Lung (tissue), 12 donors: ENCODE results near the gene DPP7. TPM values are rescaled to one million over a fixed set of nuclear protein-coding genes. Genes with fewer than 3 reads are reported as not detected.
A peak's percentile ranks its signal among the peaks of the same experiment; 100 is the strongest.
"Not testable (repeated sequence)": the region's sequence is repeated elsewhere in the genome, so short reads cannot be mapped to it uniquely, and the experiment has no call there.

ENCODE experiments used
- ATAC-seq: fragments of 200-7000 bp; cut with Tn5 transposase; one replicate; pipeline ENCODE4 v1.9.1; 2020; ENCODE audit warnings: moderate number of reproducible peaks; ENCODE audit not compliant: insufficient read depth, low FRiP score
- DNase-seq, 3 donors: peaks; one replicate each; pipeline ENCODE4 v3.0.0-alpha.2; 2013 to 2017
- H3K27ac ChIP-seq, 2 donors: one replicate each; pipeline ENCODE4 v1.5.1; 2013; ENCODE audit warnings: mild to moderate bottlenecking in 2 of 2, moderate library complexity in 2 of 2, control low read depth in 1 of 2, inconsistent platforms in 1 of 2, low read depth in 1 of 2, low read length in 1 of 2
- H3K27me3 ChIP-seq, 3 donors: one replicate each; pipeline ENCODE4 v1.5.1; 2013; ENCODE audit warnings: low read length in 2 of 3; ENCODE audit not compliant: control insufficient read depth in 3 of 3, insufficient read depth in 3 of 3
- H3K36me3 ChIP-seq, 4 donors: one replicate each; pipeline ENCODE4 v1.5.1; 2013; ENCODE audit warnings: low read length in 4 of 4, mild to moderate bottlenecking in 1 of 4, moderate library complexity in 1 of 4; ENCODE audit not compliant: control insufficient read depth in 4 of 4, insufficient read depth in 4 of 4
- H3K4me1 ChIP-seq, 5 donors: one replicate each; pipeline ENCODE4 v1.5.1; 2013; ENCODE audit warnings: low read length in 5 of 5, mild to moderate bottlenecking in 2 of 5, moderate library complexity in 1 of 5; ENCODE audit not compliant: control insufficient read depth in 5 of 5, insufficient read depth in 5 of 5
- H3K4me3 ChIP-seq: one replicate; pipeline ENCODE4 v1.5.1; 2013; ENCODE audit warnings: mild to moderate bottlenecking, control low read depth, moderate library complexity
- H3K9ac ChIP-seq, 2 donors: one replicate each; pipeline ENCODE4 v1.5.1; 2013; ENCODE audit warnings: low read length in 2 of 2, control low read depth in 1 of 2; ENCODE audit not compliant: insufficient read depth in 1 of 2
- H3K9me3 ChIP-seq, 4 donors: one replicate each; pipeline ENCODE4 v1.5.1; 2013; ENCODE audit warnings: low read length in 3 of 4, mild to moderate bottlenecking in 1 of 4, moderate library complexity in 1 of 4; ENCODE audit not compliant: control insufficient read depth in 4 of 4, insufficient read depth in 3 of 4
- CTCF ChIP-seq: IDR thresholded peaks from 2 replicates; pipeline ENCODE4 v1.5.1; 2012; ENCODE audit warnings: mild to moderate bottlenecking; ENCODE audit errors: control extremely low read depth, extremely low read depth
- WGBS, 2 donors: extraction: QIAGEN DNeasy Blood & Tissue Kit; methylation state at CpG; one replicate each; pipeline ENCODE4 v1.1.7; 2013; 5-methylcytosine and 5-hydroxymethylcytosine counted together
- polyA plus RNA-seq, 2 donors: library from polyadenylated mRNA; stranded (reverse); fragments of 200-250 nt; gene quantifications; one replicate each; pipeline ENCODE4 v1.2.1, GENCODE V29; 2013
- total RNA-seq, 2 donors: library from RNA; depleted of rRNA in 1 of 2; stranded (reverse); fragments of >200 nt in 1 of 2; gene quantifications; one replicate each; pipeline ENCODE4 v1.2.1, GENCODE V29; 2014 to 2021
- donor health status: control.
- donor health status: control.
- donor health status: Bipolar disorder and iron deficiency.
- donor health status: healthy.
- donor health status: DM: yes; HTN: yes; CAD: no.

DPP7 gene
- total and polyA plus RNA-seq, 4 donors, result 48.0 to 436 (median 228) TPM

DNA sequence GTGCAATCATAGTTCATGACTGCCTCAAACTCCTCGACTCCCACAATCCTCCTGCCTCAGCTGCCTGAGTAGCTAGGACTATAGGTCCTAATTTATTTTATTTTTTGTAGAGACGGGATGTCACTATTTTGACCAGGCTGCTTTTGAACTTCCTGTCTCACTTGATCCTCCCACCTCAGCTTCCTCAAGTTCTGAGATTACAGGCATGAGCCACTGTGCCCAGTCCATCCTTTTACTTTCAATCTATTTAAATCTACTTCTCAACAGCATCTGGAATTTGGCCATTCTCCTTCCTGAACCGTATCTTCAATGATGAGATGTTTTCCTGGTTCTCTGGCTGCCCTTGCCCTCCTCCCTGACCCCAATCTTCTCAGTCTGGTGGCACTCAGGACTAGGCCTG lies 12.3 kb upstream of the DPP7 start:
- peaks cover 0 to 16% (median 6%) of the 10 kb centered on the region in 5 donors for H3K4me1 ChIP-seq
- H3K9ac ChIP-seq, result no peak overlapping the region
- WGBS, 2 donors, result 14 to 17% methylated on average over 3 of the region's 3 CpGs
- ATAC-seq, result no peak
- DNase-seq, result no peak
- TF ChIP-seq CTCF, result no peak
- H3K36me3 ChIP-seq, result no peaks in the 10 kb centered on the region
- peaks cover 0 to 5% (median 0%) of the 10 kb centered on the region in 4 donors for H3K9me3 ChIP-seq
- no peak overlapping the region for H3K4me3 ChIP-seq
- no peaks in the 10 kb centered on the region for H3K27me3 ChIP-seq
- H3K27ac ChIP-seq, result peak overlapping the region in 1 of 2 donors; percentile 82

GRCh38 chr9:137123952-137124462 lies 9.5 kb upstream of the DPP7 start:
- H3K9ac ChIP-seq, H3K9me3 ChIP-seq, DNase-seq, ATAC-seq, H3K36me3 ChIP-seq, H3K27me3 ChIP-seq, H3K27ac ChIP-seq, H3K4me3 ChIP-seq: not testable (repeated sequence)
- 90 to 96% methylated on average over 5 of the region's 5 CpGs for WGBS, 2 donors
- H3K4me1 ChIP-seq, result peaks cover 0 to 14% (median 6%) of the 10 kb centered on the region in 5 donors

GRCh38 chr9:137123468-137123837 lies 8.9 kb upstream of the DPP7 start:
- TF ChIP-seq CTCF, result no peak
- H3K9me3 ChIP-seq, result no peaks in the 10 kb centered on the region
- H3K36me3 ChIP-seq, result no peaks in the 10 kb centered on the region
- no peak overlapping the region for H3K4me3 ChIP-seq
- 77 to 82% methylated on average over 5 of the region's 5 CpGs for WGBS, 2 donors
- H3K27me3 ChIP-seq, result no peaks in the 10 kb centered on the region
- H3K27ac ChIP-seq, result no peak overlapping the region
- no peak overlapping the region for H3K9ac ChIP-seq
- no peak for ATAC-seq
- peaks cover 0 to 9% (median 6%) of the 10 kb centered on the region in 5 donors for H3K4me1 ChIP-seq
- DNase-seq, result no peak

DNA sequence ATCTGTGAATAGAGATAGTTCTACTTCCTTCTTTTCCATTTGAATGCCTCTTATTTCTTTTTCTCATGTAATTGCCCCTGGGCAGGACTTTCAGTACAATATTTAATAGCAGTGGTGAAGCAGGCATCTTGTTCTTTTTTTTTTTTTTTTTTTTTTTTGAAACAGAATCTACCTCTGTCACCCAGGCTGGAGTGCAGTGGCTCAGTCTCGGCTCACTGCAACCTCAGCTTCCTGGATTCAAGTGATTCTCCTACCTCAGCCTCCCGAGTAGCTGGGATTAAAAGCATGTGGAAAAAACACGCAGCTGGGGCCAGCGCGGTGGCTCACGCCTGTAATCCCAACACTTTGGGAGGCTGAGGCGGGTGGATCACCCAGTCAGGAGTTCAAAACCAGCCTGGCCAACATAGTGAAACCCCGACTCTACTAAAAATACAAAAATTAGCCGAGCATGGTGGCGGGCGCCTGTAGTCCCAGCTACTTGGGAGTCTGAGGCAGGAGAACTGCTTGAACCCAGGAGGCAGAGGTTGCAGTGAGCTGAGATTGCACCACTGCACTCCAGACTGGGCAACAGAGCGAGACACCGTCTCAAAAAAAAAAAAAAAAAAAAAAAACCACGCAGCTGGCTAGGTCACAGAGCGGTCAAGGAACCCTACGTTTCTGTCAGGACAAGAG lies 8.4 kb upstream of the DPP7 start:
- not testable (repeated sequence) for DNase-seq, H3K4me3 ChIP-seq, H3K4me1 ChIP-seq, H3K9me3 ChIP-seq, ATAC-seq, H3K36me3 ChIP-seq, H3K9ac ChIP-seq, H3K27me3 ChIP-seq, H3K27ac ChIP-seq
- 88% methylated on average over 16 of the region's 16 CpGs for WGBS, 2 donors

GRCh38 chr9:137121927-137122795 lies 7.6 kb upstream of the DPP7 start:
- H3K4me3 ChIP-seq, H3K27me3 ChIP-seq, H3K36me3 ChIP-seq, DNase-seq, H3K4me1 ChIP-seq, H3K9ac ChIP-seq, H3K27ac ChIP-seq, ATAC-seq, H3K9me3 ChIP-seq: not testable (repeated sequence)
- WGBS, 2 donors, result 74% methylated on average over 24 to 25 of the region's 25 CpGs

GRCh38 chr9:137118092-137118603 lies 3.6 kb upstream of the DPP7 start:
- Histone ChIP-seq H3K27me3 (peaks cover 0 to 11% (median 10%) of the 10 kb centered on the region in 3 donors), H3K4me1 (peaks cover 0 to 11% (median 0%) of the 10 kb centered on the region in 5 donors)
- WGBS, 2 donors, result 75 to 78% methylated on average over 11 to 12 of the region's 12 CpGs
- H3K27ac ChIP-seq, ATAC-seq, DNase-seq, H3K9me3 ChIP-seq, H3K4me3 ChIP-seq, H3K9ac ChIP-seq, H3K36me3 ChIP-seq: not testable (repeated sequence)
